Esophagus squamous epithelium (tissue), 5 donors: ENCODE results near the gene MARCHF2. TPM values are rescaled to one million over a fixed set of nuclear protein-coding genes. Genes with fewer than 3 reads are reported as not detected.

Experiments used
- DNase-seq: peaks from one replicate; lab custom pipeline; 2025; lab: John Stamatoyannopoulos, UW
- H3K27ac ChIP-seq, 4 donors: fragments of 200-600 bp; sonication (generic); one replicate each; pipeline ENCODE4 v1.5.1; 2016 to 2019; ENCODE audit warnings: mild to moderate bottlenecking in 1 of 4
- H3K27me3 ChIP-seq, 4 donors: fragments of 200-600 bp; sonication (generic); 1 replicate in 3 of 4; 2 replicates in 1 of 4; pipeline versions ENCODE4 v1.5.1 to v1.6.0; 2017 to 2021; ENCODE audit warnings: antibody characterized with exemption in 1 of 4
- H3K36me3 ChIP-seq, 3 donors: fragments of 200-600 bp; sonication (generic); one replicate each; pipeline ENCODE4 v1.5.1; 2016 to 2019
- H3K4me1 ChIP-seq, 3 donors: fragments of 200-600 bp; sonication (generic); one replicate each; pipeline ENCODE4 v1.5.1; 2017 to 2019
- H3K4me3 ChIP-seq, 4 donors: fragments of 200-600 bp; sonication (generic); 1 replicate in 3 of 4; 2 replicates in 1 of 4; pipeline ENCODE4 v1.5.1; 2016 to 2019; ENCODE audit warnings: mild to moderate bottlenecking in 2 of 4, moderate library complexity in 1 of 4
- H3K9me3 ChIP-seq, 3 donors: fragments of 200-600 bp; sonication (generic); one replicate each; pipeline ENCODE4 v1.5.1; 2016 to 2019
- CTCF ChIP-seq, 6 experiments: fragments of 450-650 bp in 4 of 6; fragments of 200-600 bp in 2 of 6; sonication (generic) in 2 of 6; IDR thresholded peaks; one replicate each; pipeline ENCODE4 v1.5.1; 2016 to 2019; ENCODE audit warnings: antibody characterized with exemption in 6 of 6, mild to moderate bottlenecking in 4 of 6, moderate library complexity in 4 of 6
- POLR2A ChIP-seq, 4 donors: fragments of 450-650 bp; IDR thresholded peaks; one replicate each; pipeline ENCODE4 v1.6.1; 2017; ENCODE audit warnings: antibody characterized with exemption in 4 of 4, mild to moderate bottlenecking in 4 of 4, moderate library complexity in 3 of 4
- WGBS, 2 donors: methylation state at CpG; one replicate each; pipeline ENCODE4 v1.1.5; 2018; 5-methylcytosine and 5-hydroxymethylcytosine counted together
- intact Hi-C: fragments of 100-400 bp; cut with DNase I; formaldehyde crosslinking; loops from one replicate; pipeline ENCODE4 v1.15.0; 2022
- total RNA-seq, 4 donors: library from RNA; depleted of rRNA; stranded (reverse); fragments of >200 nt; gene quantifications; one replicate each; pipeline ENCODE4 v1.1.0, GENCODE V29; 2016
- donor health status: DM: yes; HTN: yes; CAD: no.

Gene MARCHF2
- total RNA-seq, 4 donors from 2014 or later: 34.5 to 78.9 (median 61.7) TPM

- intact Hi-C loops: no loop called here
- WGBS, 2 donors: 79 to 83% methylated on average over 7 to 8 of the region's 8 CpGs
Observed at GRCh38 chr19:8468761-8469373, 55.8 kb downstream of the MARCHF2 start.

GRCh38 chr19:8469613-8470368 lies 56.7 kb downstream of the MARCHF2 start:
- intact Hi-C loops: no loop called here
- H3K27me3 ChIP-seq: no peaks in the 10 kb centered on the region
- DNase-seq: no peak
- peaks cover 20 to 100% (median 69%) of the 10 kb centered on the region in 3 donors for H3K36me3 ChIP-seq
- H3K4me3 ChIP-seq: no peak overlapping the region
- peaks cover 0 to 6% (median 0%) of the 10 kb centered on the region in 3 donors for H3K4me1 ChIP-seq
- 86 to 90% methylated on average over 12 to 13 of the region's 13 CpGs for WGBS, 2 donors
- TF ChIP-seq CTCF (IDR thresholded peaks at IDR 0.05): no peak
- no peak for TF ChIP-seq POLR2A (IDR thresholded peaks at IDR 0.05)
- H3K27ac ChIP-seq: no peak overlapping the region
- H3K9me3 ChIP-seq: no peaks in the 10 kb centered on the region

More at GRCh38 chr19:8468761-8469373, 55.8 kb downstream of the MARCHF2 start:
- DNase-seq: no peak
- Histone ChIP-seq H3K27me3 (no peaks in the 10 kb centered on the region), H3K4me1 (peaks cover 0 to 8% (median 0%) of the 10 kb centered on the region in 3 donors), H3K9me3 (no peaks in the 10 kb centered on the region), H3K27ac (no peak overlapping the region), H3K36me3 (peaks cover 20 to 100% (median 69%) of the 10 kb centered on the region in 3 donors), H3K4me3 (no peak overlapping the region)
- TF ChIP-seq POLR2A (IDR thresholded peaks at IDR 0.05): no peak
- no peak for TF ChIP-seq CTCF (IDR thresholded peaks at IDR 0.05)

GRCh38 chr19:8473648-8474476 lies 60.8 kb downstream of the MARCHF2 start:
- no peaks in the 10 kb centered on the region for H3K9me3 ChIP-seq
- H3K36me3 ChIP-seq: peaks cover 22 to 100% (median 58%) of the 10 kb centered on the region in 3 donors
- WGBS, 2 donors: 73 to 76% methylated on average over 6 of the region's 6 CpGs
- H3K27me3 ChIP-seq: no peaks in the 10 kb centered on the region
- no peak for TF ChIP-seq POLR2A (IDR thresholded peaks at IDR 0.05)
- no peak for TF ChIP-seq CTCF (IDR thresholded peaks at IDR 0.05)
- DNase-seq: no peak
- H3K27ac ChIP-seq: no peak overlapping the region
- no peak overlapping the region for H3K4me3 ChIP-seq
- H3K4me1 ChIP-seq: peaks cover 0 to 20% (median 6%) of the 10 kb centered on the region in 3 donors
- intact Hi-C loops: no loop called here

- Histone ChIP-seq H3K4me1 (peaks cover 0 to 24% (median 6%) of the 10 kb centered on the region in 3 donors), H3K9me3 (no peaks in the 10 kb centered on the region), H3K4me3 (no peak overlapping the region), H3K36me3 (peaks cover 15 to 96% (median 47%) of the 10 kb centered on the region in 3 donors), H3K27ac (no peak overlapping the region), H3K27me3 (no peaks in the 10 kb centered on the region)
- TF ChIP-seq CTCF (IDR thresholded peaks at IDR 0.05): no peak
- TF ChIP-seq POLR2A (IDR thresholded peaks at IDR 0.05): no peak
- intact Hi-C loops: no loop called here
- 100% methylated on average over 1 of the region's 1 CpG for WGBS, 2 donors
- DNase-seq: no peak
Observed at GRCh38 chr19:8475005-8475404, 61.9 kb downstream of the MARCHF2 start.
